ENCODE measurements around the gene SYT1.
A peak's percentile ranks its signal among the peaks of the same experiment; 100 is the strongest.

Gene SYT1

DNA sequence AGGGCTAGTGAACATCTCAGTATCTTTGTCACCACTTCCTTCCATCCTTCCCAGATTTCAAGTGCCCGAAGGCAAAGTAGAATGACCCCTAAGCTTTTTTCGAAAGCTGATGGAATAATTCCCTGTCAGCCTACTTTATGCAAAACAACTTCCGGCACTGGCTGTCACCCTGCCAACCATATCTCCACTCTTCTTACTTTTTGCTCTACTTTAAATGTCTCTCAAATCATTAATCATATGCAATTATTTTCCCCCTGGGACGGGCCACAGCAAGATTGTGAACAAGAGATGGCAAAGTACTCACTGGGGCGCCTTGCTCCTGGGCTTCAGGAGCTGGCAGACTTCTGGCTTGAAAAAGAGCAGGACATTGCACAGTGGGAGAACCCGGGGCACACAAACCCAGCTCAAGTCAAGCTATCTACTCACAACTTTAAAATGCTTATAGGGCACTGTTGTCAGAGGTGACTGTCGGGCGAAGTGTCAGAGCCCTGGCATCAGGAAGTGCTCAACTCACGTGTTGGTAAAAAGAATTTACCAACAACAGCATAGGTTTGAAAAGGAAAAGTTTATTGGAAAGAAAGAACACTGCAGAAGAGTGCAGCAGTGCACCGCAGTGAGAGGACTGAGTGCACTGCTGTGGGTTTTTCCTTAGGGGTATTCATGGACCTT is 452.7 kb downstream of the SYT1 start:
- FAIRE-seq (no peak), DNase-seq (ENCODE audit: insufficient read length, low spot score) (no peak)
- TF ChIP-seq, protein P1, sequence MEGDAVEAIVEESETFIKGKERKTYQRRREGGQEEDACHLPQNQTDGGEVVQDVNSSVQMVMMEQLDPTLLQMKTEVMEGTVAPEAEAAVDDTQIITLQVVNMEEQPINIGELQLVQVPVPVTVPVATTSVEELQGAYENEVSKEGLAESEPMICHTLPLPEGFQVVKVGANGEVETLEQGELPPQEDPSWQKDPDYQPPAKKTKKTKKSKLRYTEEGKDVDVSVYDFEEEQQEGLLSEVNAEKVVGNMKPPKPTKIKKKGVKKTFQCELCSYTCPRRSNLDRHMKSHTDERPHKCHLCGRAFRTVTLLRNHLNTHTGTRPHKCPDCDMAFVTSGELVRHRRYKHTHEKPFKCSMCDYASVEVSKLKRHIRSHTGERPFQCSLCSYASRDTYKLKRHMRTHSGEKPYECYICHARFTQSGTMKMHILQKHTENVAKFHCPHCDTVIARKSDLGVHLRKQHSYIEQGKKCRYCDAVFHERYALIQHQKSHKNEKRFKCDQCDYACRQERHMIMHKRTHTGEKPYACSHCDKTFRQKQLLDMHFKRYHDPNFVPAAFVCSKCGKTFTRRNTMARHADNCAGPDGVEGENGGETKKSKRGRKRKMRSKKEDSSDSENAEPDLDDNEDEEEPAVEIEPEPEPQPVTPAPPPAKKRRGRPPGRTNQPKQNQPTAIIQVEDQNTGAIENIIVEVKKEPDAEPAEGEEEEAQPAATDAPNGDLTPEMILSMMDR (IDR thresholded peaks at IDR 0.05; ENCODE audit: insufficient read depth, missing control alignments): no peak

DNA sequence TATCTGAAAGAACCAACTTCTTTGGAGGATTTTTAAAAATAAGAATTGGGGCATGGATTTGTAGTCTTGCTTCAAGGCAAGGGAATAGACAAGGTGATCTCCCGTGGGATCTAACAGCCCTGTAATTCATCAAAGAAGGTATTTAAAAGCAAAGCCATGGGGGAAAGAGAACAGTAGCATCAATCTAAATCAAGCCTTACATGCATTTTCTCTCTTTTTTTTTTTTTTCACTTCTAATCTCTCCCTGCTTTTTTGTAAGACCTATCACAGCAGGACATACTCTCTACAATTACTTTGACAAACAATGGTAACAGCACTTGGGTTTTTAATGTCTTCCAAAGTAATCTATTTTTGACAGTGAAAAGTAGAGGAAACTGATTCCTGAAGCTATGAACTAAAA is 458.3 kb downstream of the SYT1 start:
- peak; percentile 41 for FAIRE-seq
- TF ChIP-seq, protein P1 (IDR thresholded peaks at IDR 0.05; ENCODE audit: insufficient read depth, missing control alignments): no peak
- DNase-seq (ENCODE audit: insufficient read length, low spot score): no peak

GRCh38 chr12:79324571-79324970 is 460.0 kb downstream of the SYT1 start:
- TF ChIP-seq, protein P1 (IDR thresholded peaks at IDR 0.05; ENCODE audit: insufficient read depth, missing control alignments): no peak
- FAIRE-seq (no peak), DNase-seq (ENCODE audit: insufficient read length, low spot score) (no peak)

DNA sequence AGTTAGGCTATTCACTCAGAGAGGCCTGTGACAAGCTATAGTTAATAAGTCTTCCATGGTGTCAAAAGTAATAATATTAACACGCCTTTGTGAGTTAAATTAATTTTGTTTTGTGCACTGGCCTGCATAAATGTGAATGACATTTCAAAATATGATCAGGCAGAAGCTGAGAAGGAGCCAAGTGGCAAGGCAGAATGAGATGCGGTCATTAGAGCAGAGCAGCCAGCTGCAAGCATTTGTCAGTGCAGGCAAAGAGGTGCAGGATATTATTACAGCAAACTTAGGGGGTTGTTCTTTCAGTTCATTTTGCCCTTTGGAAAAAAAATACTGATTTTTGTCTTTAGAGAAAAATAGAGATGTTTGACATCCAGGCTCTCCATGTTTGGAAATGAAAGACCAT is 461.6 kb downstream of the SYT1 start:
- no peak for FAIRE-seq
- DNase-seq (ENCODE audit: insufficient read length, low spot score): no peak

GRCh38 chr12:79326663-79327062 is 462.1 kb downstream of the SYT1 start:
- FAIRE-seq (no peak), DNase-seq (ENCODE audit: insufficient read length, low spot score) (no peak)
- TF ChIP-seq, protein P1 (IDR thresholded peaks at IDR 0.05; ENCODE audit: insufficient read depth, missing control alignments): no peak

More for the DNA sequence above, 461.6 kb downstream of the SYT1 start:
- TF ChIP-seq, protein P1 (IDR thresholded peaks at IDR 0.05; ENCODE audit: insufficient read depth, missing control alignments): no peak

DNA sequence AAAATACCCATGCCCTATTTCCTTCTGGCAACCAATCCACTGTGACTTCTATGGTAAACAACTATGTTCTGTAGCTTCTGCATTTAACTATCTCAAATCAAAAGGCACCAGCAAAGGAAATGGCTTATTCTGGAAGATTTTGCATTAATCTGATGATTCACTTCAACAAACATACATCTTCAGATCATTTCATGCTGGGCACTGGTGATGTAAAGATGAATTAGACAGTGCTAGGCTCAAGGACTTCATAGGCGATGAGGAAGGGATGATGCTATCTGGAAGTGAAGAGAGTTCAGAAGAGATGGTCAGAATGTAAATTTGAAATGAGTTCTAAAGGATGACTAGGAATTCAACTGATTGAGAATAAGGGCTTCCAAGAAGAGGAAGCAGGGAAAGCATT is 462.9 kb downstream of the SYT1 start:
- FAIRE-seq: no peak
- no peak for DNase-seq (ENCODE audit: insufficient read length, low spot score)
- TF ChIP-seq, protein P1 (IDR thresholded peaks at IDR 0.05; ENCODE audit: insufficient read depth, missing control alignments): no peak

- TF ChIP-seq, protein P1 (IDR thresholded peaks at IDR 0.05; ENCODE audit: insufficient read depth, missing control alignments): no peak
- FAIRE-seq: no peak
- no peak for DNase-seq (ENCODE audit: insufficient read length, low spot score)
Observed at GRCh38 chr12:79329933-79330332, 465.4 kb downstream of the SYT1 start.

Data from D721Med (cell line).